HepG2 (cell line): ENCODE measurements around the gene EPHA10. TPM values are rescaled to one million over a fixed set of nuclear protein-coding genes. Genes with fewer than 3 reads are reported as not detected.

Source experiments
- ASH2L ChIP-seq: fragments of 300-600, 200-600 bp; sonication (generic); IDR thresholded peaks from 2 replicates; pipeline ENCODE4 v1.7.0; 2017; ENCODE audit warnings: low read depth, mild to moderate bottlenecking, moderate library complexity, mixed read lengths, low read length; ENCODE audit not compliant: insufficient read length
- JUNB ChIP-seq: sonication (generic); formaldehyde crosslinking; IDR thresholded peaks from 2 replicates; pipeline ENCODE4 v1.8.0; 2022; ENCODE audit warnings: missing genetic modification reagents, mild to moderate bottlenecking, borderline replicate concordance
- MXD3 ChIP-seq: IDR thresholded peaks from 2 replicates; pipeline ENCODE4 v1.6.1; 2016; ENCODE audit warnings: mild to moderate bottlenecking, missing biosample characterization, missing genetic modification reagents
- NR0B2 ChIP-seq: sonication (generic); formaldehyde crosslinking; IDR thresholded peaks from 2 replicates; pipeline ENCODE4 v1.4.0; 2020; ENCODE audit warnings: mild to moderate bottlenecking, missing genetic modification reagents
- PBX3 ChIP-seq: sonication (generic); formaldehyde crosslinking; IDR thresholded peaks from 2 replicates; pipeline ENCODE4 v1.8.1; 2023; ENCODE audit warnings: missing genetic modification reagents, inconsistent platforms, borderline replicate concordance
- PHF8 ChIP-seq: sonication (generic); formaldehyde crosslinking; IDR thresholded peaks from 2 replicates; pipeline ENCODE4 v1.5.0; 2020; ENCODE audit warnings: missing genetic modification reagents
- TBX2 ChIP-seq: sonication (generic); formaldehyde crosslinking; IDR thresholded peaks from 2 replicates; pipeline ENCODE4 v1.5.0; 2020; ENCODE audit warnings: missing genetic modification reagents, mild to moderate bottlenecking, borderline replicate concordance
- TGIF2 ChIP-seq: IDR thresholded peaks from 2 replicates; pipeline ENCODE4 v1.6.1; 2016; ENCODE audit warnings: control low read depth, missing compliant biosample characterization
- ZFX ChIP-seq: sonication (generic); formaldehyde crosslinking; IDR thresholded peaks from 2 replicates; pipeline ENCODE4 v1.4.0; 2020; ENCODE audit warnings: mild to moderate bottlenecking, low read depth, missing genetic modification reagents, moderate library complexity
- ZMYM4 ChIP-seq: sonication (generic); formaldehyde crosslinking; IDR thresholded peaks from 2 replicates; pipeline ENCODE4 v1.8.1; 2023; ENCODE audit warnings: mild to moderate bottlenecking, missing genetic modification reagents
- ZNF224 ChIP-seq: sonication (generic); formaldehyde crosslinking; IDR thresholded peaks from 2 replicates; pipeline ENCODE4 v1.5.0; 2020; ENCODE audit warnings: mild to moderate bottlenecking, missing genetic modification reagents
- ZNF546 ChIP-seq: sonication (generic); formaldehyde crosslinking; conservative IDR thresholded peaks from 2 replicates; pipeline ENCODE4 v1.8.1; 2023; ENCODE audit warnings: mild to moderate bottlenecking, missing genetic modification reagents
- ZNF629 ChIP-seq: sonication (generic); formaldehyde crosslinking; conservative IDR thresholded peaks from 2 replicates; pipeline ENCODE4 v1.5.0; 2020; ENCODE audit warnings: missing genetic modification reagents
- ZNF83 ChIP-seq: sonication (generic); formaldehyde crosslinking; IDR thresholded peaks from 2 replicates; pipeline ENCODE4 v1.4.0; 2020; ENCODE audit warnings: missing genetic modification reagents, mild to moderate bottlenecking, borderline replicate concordance
- ZSCAN30 ChIP-seq: sonication (generic); formaldehyde crosslinking; IDR thresholded peaks from 2 replicates; pipeline ENCODE4 v1.5.0; 2020; ENCODE audit warnings: mild to moderate bottlenecking, missing genetic modification reagents
- polyA plus RNA-seq, 8 experiments: library from polyadenylated mRNA; depleted of rRNA in 3 of 8; stranded (reverse) in 7 of 8; unstranded in 1 of 8; fragments of >200 nt; fragmentation: Illumina TruSeq in 4 of 8; extraction: Trizol in 4 of 8; gene quantifications; 2 replicates each; pipeline versions ENCODE4 v1.2.1 to v1.2.3, GENCODE V29; 2011 to 2016; ENCODE audit warnings: low read depth in 4 of 8, missing spikeins in 1 of 8, mixed read lengths in 1 of 8; ENCODE audit not compliant: insufficient read depth in 1 of 8
- total RNA-seq, 5 experiments: library from RNA; depleted of rRNA; stranded (reverse); fragments of >200 nt; fragmentation: Illumina TruSeq; extraction: Trizol; gene quantifications; 2 replicates each; pipeline ENCODE4 v1.2.3, GENCODE V29; 2016; ENCODE audit warnings: low read depth in 1 of 5
- TF ChIP-seq, protein P1 (sequence below): sonication (generic); formaldehyde crosslinking; IDR thresholded peaks from 2 replicates; pipeline ENCODE4 v1.9.0; 2021; ENCODE audit warnings: missing genetic modification reagents, borderline replicate concordance
- TF ChIP-seq, protein P2 (sequence below): sonication (generic); formaldehyde crosslinking; IDR thresholded peaks from 2 replicates; pipeline ENCODE4 v1.5.0; 2020; ENCODE audit warnings: mild to moderate bottlenecking, missing genetic modification reagents, borderline replicate concordance
- TF ChIP-seq, protein P3 (sequence below): sonication (generic); formaldehyde crosslinking; IDR thresholded peaks from 2 replicates; pipeline ENCODE4 v1.5.1; 2020; ENCODE audit warnings: missing genetic modification reagents, mild to moderate bottlenecking, borderline replicate concordance

The EPHA10 gene
- total and polyA plus RNA-seq, 2 of the 13 experiments (the other 11 are each of a cell fraction or from before 2014, with no cell fraction given): 0.11 to 0.58 TPM

DNA sequence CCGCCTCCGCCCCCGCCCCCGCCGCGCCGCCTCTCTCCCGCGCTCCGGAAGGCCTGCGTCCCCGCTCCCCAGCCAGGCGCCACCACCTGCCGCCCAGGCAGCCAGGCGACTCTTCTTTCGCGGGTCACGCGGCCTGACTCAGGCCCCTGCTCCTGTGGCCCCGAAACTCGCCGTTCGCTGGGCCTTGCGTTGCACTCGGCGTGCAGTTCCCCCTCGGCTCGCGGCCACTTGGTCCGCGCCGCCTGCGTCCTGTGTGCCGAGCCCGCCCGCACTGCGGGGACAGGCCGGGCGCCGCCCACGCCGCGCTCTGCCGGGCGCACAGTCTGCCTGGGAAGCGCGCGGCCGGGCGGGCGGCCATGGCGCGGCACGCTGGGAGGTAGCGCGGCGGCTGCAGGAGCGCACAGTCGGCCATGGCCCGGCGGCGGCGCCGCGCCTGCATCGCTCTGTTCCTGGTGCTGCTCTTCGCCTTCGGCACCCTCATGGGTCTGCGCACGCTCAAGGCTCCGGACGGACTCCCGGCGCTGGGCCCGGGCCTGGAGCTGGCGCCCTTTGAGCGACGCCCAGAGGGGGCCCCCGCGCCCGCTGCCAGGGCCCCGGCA is 29.0 kb upstream of the EPHA10 start, which contains the start of gene MANEAL (continued):
- TF ChIP-seq PBX3 (0 out of 2 replicates have a peak, but pooled peaks have one; percentile 40), ZMYM4 (CRISPR knock-in tag) (peak; percentile 25; the same call in 1 of the 2 replicates), MXD3 (CRISPR knock-in tag) (no peak), TBX2 (CRISPR knock-in tag) (no peak), ZNF224 (no peak), PHF8 (CRISPR knock-in tag) (peak; percentile 82), ZNF83 (peak; percentile 78; the same call in 1 of the 2 replicates), ZNF629 (CRISPR knock-in tag) (peak; percentile 47; the same call in 1 of the 2 replicates), ASH2L (no peak), ZFX (peak; percentile 95), ZSCAN30 (CRISPR knock-in tag) (no peak), ZNF546 (CRISPR knock-in tag) (no peak), JUNB (CRISPR knock-in tag) (no peak), NR0B2 (peak; percentile 79), TGIF2 (no peak)
- TF ChIP-seq, protein P1, sequence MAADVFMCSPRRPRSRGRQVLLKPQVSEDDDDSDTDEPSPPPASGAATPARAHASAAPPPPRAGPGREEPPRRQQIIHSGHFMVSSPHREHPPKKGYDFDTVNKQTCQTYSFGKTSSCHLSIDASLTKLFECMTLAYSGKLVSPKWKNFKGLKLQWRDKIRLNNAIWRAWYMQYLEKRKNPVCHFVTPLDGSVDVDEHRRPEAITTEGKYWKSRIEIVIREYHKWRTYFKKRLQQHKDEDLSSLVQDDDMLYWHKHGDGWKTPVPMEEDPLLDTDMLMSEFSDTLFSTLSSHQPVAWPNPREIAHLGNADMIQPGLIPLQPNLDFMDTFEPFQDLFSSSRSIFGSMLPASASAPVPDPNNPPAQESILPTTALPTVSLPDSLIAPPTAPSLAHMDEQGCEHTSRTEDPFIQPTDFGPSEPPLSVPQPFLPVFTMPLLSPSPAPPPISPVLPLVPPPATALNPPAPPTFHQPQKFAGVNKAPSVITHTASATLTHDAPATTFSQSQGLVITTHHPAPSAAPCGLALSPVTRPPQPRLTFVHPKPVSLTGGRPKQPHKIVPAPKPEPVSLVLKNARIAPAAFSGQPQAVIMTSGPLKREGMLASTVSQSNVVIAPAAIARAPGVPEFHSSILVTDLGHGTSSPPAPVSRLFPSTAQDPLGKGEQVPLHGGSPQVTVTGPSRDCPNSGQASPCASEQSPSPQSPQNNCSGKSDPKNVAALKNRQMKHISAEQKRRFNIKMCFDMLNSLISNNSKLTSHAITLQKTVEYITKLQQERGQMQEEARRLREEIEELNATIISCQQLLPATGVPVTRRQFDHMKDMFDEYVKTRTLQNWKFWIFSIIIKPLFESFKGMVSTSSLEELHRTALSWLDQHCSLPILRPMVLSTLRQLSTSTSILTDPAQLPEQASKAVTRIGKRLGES (CRISPR knock-in tag): no peak
- TF ChIP-seq, protein P2, sequence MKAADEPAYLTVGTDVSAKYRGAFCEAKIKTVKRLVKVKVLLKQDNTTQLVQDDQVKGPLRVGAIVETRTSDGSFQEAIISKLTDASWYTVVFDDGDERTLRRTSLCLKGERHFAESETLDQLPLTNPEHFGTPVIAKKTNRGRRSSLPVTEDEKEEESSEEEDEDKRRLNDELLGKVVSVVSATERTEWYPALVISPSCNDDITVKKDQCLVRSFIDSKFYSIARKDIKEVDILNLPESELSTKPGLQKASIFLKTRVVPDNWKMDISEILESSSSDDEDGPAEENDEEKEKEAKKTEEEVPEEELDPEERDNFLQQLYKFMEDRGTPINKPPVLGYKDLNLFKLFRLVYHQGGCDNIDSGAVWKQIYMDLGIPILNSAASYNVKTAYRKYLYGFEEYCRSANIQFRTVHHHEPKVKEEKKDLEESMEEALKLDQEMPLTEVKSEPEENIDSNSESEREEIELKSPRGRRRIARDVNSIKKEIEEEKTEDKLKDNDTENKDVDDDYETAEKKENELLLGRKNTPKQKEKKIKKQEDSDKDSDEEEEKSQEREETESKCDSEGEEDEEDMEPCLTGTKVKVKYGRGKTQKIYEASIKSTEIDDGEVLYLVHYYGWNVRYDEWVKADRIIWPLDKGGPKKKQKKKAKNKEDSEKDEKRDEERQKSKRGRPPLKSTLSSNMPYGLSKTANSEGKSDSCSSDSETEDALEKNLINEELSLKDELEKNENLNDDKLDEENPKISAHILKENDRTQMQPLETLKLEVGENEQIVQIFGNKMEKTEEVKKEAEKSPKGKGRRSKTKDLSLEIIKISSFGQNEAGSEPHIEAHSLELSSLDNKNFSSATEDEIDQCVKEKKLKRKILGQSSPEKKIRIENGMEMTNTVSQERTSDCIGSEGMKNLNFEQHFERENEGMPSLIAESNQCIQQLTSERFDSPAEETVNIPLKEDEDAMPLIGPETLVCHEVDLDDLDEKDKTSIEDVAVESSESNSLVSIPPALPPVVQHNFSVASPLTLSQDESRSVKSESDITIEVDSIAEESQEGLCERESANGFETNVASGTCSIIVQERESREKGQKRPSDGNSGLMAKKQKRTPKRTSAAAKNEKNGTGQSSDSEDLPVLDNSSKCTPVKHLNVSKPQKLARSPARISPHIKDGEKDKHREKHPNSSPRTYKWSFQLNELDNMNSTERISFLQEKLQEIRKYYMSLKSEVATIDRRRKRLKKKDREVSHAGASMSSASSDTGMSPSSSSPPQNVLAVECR: peak; percentile 64
- TF ChIP-seq, protein P3, sequence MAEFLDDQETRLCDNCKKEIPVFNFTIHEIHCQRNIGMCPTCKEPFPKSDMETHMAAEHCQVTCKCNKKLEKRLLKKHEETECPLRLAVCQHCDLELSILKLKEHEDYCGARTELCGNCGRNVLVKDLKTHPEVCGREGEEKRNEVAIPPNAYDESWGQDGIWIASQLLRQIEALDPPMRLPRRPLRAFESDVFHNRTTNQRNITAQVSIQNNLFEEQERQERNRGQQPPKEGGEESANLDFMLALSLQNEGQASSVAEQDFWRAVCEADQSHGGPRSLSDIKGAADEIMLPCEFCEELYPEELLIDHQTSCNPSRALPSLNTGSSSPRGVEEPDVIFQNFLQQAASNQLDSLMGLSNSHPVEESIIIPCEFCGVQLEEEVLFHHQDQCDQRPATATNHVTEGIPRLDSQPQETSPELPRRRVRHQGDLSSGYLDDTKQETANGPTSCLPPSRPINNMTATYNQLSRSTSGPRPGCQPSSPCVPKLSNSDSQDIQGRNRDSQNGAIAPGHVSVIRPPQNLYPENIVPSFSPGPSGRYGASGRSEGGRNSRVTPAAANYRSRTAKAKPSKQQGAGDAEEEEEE (CRISPR knock-in tag): no peak
